NOMO-1 (cell line): Measurements from ENCODE around the gene NGB.
"Not testable (repeated sequence)": the region's sequence is repeated elsewhere in the genome, so short reads cannot be mapped to it uniquely, and the experiment has no call there.

ENCODE experiments used
- DNase-seq, 2 experiments: peaks; one replicate each; lab custom pipeline; 2025; ENCODE audit not compliant: unreplicated experiment in 2 of 2; lab: John Stamatoyannopoulos, UW

The NGB gene

GRCh38 chr14:77271113-77271710 lies at the start of gene NGB:
Gene NGB, minus strand, starts transcription at chr14:77271206. Its CDS starts 269 bp downstream, at chr14:77270937.
- DNase-seq, result no peak

DNA sequence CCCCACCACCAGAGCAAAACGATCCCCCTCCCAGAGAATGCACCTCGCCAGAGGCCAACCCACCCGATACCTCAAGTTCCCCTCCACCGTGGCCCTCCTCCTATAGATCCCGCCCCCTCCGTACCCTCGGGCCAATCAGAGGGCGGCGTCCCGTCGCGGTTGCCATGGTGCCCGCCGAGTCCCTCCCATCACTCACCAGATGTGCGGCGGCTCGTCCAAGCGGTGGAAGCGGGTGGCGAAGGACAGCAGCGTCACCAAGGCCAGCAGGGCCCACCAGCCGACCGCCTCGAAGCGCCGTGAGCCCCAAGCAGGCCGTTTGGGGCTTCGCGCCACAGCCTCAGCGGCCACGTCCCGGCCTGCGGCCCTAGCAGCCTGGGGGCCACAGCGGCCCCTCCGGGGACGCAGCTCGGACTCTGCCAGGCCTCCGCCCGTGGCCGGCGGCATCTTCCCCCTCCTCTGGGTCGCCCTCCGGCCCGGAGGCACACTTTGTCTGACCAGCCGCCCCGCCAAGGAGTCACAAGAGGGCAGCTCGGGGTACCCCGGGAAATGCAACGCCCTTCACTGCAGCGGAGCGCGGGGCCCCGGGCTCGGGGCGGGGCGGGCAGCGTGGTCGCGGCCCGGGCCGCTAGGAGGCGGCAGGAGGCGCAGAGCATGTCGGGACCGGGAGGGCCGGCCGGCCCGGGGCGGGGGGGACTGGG lies 49.4 kb upstream of the NGB start, which contains the start of gene POMT2:
Gene POMT2 (minus strand): TSS at position 646 of the 698 bp plus-strand sequence. CDS start 202 bp downstream, at position 444.
- peak; percentile 90 for DNase-seq

DNA sequence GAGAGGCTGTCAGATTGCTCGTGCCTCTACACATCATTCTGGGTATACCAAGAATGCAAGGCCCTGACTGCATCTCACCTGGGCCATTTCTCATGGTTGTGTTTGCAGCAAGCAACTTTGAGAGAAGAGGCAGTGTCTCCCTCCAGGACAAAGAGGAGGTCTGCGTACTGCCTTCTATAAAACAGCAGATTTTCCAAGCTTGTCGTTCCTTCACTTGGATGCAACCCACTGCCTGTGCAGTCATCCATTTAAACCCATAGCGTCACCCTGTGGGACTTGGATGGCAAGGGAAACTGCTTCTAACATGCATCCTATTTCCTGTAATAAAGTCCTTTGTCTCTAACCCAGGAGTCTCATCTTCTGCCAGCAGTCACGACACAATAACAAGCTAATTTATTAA lies 48.4 kb upstream of the NGB start:
- DNase-seq, result no peak

DNA sequence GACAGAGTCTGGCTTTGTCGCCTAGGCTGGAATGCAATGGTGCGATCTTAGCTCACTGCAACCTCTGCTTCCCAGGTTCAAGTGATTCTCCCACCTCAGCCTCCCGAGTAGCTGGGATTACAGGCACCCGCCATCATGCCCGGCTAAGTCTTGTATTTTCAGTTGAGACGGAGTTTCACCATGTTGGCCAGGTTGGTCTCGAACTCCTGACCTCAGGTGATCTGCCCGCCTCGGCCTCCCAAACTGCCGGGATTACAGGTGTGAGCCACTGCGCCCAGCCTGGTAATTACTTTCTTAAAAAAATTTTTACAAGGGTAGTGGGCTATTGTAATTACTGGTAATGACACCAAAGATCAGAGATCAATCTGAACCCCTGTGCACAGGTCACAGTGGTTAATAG lies 47.8 kb upstream of the NGB start:
- DNase-seq, result not testable (repeated sequence)

DNA sequence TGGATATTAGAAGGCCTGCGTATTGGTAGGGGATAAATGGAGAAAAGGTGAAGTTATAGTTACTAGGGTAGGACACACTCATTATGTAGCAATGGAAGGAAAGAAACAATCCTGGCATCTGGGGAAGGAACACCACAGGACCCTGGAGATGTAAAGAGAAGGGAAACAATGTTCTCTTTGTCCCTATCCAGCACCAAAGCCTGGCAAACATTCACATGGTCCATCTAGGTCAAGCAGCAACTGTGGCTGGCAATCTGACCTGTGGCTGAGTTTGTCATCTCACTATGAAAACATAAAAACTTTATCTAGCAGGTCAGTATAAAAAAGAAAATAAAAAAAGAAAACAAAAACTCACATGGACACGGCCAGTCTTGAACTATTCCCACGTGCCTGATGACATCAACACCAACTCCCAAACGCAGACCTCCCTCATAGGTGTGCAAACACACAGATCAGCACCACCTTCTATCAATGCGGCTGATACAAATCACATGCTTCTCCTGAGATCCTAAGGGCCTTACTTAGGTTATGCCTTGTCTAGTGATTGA lies 47.1 kb upstream of the NGB start:
- no peak for DNase-seq

- no peak for DNase-seq
Observed at GRCh38 chr14:77316872-77317301, 45.9 kb upstream of the NGB start.

DNA sequence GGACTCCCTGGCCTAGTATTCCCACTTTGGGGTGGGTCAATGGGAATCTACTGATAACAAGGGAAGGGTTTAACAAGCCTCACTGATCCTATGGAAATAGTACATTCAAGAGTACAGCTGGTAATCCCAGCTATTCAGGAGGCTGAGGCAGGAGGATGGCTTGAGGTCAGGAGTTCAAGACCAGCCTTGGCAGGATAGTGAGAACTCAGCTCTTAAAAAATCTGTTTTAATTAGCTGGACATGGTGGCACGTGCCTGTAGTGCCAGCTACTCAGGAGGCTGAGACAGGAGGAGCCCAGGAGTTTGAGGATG lies 45.1 kb upstream of the NGB start:
- no peak for DNase-seq

- no peak for DNase-seq
Observed at GRCh38 chr14:77314539-77315457, 43.8 kb upstream of the NGB start.

DNA sequence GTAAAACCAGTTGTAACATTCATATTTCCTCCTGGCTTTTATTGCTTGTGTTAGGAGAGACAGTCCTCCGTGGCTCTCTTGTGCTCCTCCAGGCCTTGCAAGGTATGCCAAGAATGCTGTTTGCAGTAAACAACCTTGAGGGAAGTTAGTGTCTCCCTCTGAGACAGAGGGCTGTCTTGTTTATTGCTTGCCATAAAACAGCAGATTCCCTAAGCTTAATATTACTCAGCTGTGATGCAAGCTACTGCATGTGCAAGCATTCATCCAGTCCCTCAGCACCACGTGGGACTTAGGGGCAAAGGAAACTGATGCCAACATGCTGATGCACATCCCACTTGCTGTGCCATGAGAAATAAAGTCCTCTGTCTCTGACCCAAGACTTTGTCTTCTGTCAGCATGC lies 43.0 kb upstream of the NGB start:
- no peak for DNase-seq

DNA sequence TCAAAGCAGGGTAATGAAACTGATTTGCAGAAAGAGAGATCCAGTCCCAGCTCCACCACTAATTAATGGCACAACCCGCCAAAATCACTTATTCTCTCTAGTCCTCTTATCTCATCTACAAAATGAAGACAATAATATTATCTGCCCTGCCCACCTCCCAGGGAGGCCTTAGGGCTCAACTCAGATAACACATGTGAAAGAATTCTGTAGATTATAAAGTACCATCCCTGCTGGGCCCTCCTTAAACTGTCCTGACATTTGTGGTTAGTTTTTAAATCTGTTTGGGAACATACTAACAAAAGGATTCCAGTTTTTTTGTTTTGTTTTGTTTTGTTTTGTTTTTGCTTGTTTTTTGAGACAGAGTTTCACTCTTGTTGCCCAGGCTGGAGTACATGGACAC lies 42.4 kb upstream of the NGB start:
- DNase-seq, result no peak

DNA sequence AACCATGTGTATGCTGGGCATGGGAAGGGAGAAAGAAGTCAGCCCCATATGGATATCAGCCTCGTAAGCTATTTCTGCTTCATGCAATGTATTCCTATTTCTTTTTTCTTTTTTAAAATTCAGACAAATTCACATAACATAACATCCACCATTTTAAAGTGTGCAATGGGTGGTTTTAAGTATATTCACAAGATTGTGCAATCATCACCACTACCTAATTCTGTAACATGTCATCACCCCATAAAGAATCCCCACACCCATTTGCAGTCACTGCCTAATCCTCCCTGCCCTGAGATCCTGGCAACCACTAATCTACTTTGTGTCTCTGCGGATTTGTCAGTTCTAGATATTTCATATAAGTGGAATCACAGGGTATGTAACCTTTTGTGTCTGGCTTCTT lies 40.2 kb upstream of the NGB start:
- peak in 1 of 2 experiments; percentile 54 for DNase-seq

- DNase-seq, result no peak
Observed at GRCh38 chr14:77310026-77310425, 39.0 kb upstream of the NGB start.

- peak; percentile 54 to 77 for DNase-seq
Observed at GRCh38 chr14:77309131-77309530, 38.1 kb upstream of the NGB start.

GRCh38 chr14:77306851-77307496 lies 36.0 kb upstream of the NGB start:
- no peak for DNase-seq

DNA sequence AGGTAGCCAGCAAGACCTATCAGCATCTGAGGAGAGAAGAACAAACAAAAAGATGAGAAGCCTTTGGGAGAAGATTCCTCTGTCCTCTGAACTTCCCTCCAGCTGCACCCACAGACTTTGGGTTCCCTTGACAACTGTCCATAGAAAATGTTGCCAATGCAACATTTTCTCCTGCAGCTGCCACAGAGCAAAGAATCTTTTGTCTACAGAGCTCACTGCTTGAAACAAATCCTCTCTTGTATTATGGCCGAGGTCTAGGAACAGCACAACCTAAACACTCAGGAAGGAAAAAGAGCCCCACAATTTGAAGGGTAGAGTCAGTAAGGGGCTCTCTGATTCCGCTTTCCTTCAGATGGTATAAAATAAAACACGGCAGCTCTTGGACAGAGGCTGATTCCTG lies 35.4 kb upstream of the NGB start:
- DNase-seq, result no peak

DNA sequence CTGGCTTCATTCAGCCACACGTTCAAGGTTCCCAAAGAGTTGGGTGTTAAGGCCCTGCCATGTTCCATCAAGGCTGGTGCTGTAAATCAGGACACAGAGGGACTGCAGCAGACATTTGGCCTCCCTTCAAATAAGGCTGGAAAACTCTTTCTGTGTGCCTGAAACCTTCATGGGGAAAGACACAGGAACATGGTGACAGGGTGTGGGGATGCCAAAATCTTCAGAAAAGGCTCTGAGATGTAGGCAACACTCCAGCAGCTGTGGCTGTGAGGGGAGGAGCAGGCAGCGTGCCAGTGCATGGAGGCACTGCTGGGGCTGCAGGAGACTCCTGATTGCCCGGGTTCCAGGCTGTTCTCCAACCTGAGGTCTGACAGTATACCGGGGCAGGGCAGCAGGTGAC lies 34.7 kb upstream of the NGB start:
- no peak for DNase-seq

GRCh38 chr14:77303417-77304156 lies 32.6 kb upstream of the NGB start:
- peak; percentile 11 to 42 for DNase-seq

- DNase-seq, result no peak
Observed at GRCh38 chr14:77302926-77303325, 31.9 kb upstream of the NGB start.

DNA sequence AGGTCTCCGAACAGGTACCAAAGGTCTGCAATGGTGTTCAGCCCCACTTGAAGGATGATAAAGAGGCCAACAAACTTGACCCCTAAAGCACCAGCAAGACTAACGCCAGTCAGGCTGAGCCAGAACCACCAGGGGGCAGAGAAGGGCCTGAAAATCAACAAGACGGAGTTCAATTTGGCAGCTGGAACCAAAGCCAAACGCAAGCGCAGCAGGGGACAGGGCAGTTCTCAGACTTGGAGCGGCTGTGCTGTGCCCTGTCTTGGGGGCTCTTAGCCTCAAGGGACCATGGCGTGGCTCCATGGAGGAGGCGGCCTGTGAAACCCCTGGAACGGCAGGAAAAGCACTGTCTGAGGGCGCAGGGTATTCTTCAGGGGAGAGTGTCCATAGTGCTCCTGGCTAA lies 30.1 kb upstream of the NGB start:
- DNase-seq, result peak; percentile 8 to 50

GRCh38 chr14:77299771-77300170 lies 28.8 kb upstream of the NGB start:
- no peak for DNase-seq
